ENCODE data around the gene STEAP3.

The STEAP3 gene, protein sequence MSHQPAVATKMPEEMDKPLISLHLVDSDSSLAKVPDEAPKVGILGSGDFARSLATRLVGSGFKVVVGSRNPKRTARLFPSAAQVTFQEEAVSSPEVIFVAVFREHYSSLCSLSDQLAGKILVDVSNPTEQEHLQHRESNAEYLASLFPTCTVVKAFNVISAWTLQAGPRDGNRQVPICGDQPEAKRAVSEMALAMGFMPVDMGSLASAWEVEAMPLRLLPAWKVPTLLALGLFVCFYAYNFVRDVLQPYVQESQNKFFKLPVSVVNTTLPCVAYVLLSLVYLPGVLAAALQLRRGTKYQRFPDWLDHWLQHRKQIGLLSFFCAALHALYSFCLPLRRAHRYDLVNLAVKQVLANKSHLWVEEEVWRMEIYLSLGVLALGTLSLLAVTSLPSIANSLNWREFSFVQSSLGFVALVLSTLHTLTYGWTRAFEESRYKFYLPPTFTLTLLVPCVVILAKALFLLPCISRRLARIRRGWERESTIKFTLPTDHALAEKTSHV

DNA sequence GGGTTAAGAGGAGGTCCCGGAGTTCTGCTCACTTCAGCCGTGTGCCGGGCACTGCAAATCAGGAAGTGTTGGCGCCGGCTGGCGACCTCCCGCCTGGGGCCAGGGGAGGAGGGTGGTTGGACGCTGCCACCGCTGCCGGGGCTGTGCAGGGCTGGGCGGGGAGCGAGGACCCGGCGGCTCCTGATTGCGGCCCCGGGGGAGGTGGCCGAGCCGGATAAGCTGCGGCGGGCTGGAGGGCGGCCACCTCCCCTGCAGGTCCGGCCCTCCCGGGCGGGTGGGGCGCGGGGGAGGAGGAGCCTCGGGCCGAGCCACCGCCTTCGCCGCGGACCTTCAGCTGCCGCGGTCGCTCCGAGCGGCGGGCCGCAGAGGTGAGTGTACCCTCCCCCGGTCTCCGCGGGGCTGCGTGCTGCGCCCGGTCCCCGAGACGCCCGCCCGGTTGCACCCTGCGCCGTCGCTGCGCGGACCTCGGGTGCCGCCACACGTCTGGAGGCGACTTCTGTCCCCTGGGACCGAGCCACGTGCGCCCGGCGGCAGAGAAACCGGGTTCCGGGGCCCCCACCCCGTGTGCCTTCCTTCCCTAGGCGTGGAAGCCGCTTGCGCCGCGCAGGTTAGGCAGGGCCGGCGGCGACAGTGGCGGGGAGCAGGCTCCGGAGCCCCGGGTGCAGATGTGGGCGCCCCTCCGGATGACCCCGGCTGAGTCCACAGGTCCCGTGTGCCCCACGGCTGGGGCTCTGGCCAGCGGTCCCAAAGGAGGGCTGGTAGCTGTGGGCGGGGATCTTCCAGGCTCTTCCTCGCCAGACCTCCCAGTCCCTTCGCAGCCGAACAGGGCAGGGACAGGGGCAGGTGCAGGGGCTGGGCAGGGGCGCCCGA, at the start of gene STEAP3:
Gene STEAP3 (plus strand): TSS at position 314 of the 870 bp plus-strand sequence. CDS start 7,179 bp downstream, outside the sequence.
- DNase-seq: peak; percentile 93

DNA sequence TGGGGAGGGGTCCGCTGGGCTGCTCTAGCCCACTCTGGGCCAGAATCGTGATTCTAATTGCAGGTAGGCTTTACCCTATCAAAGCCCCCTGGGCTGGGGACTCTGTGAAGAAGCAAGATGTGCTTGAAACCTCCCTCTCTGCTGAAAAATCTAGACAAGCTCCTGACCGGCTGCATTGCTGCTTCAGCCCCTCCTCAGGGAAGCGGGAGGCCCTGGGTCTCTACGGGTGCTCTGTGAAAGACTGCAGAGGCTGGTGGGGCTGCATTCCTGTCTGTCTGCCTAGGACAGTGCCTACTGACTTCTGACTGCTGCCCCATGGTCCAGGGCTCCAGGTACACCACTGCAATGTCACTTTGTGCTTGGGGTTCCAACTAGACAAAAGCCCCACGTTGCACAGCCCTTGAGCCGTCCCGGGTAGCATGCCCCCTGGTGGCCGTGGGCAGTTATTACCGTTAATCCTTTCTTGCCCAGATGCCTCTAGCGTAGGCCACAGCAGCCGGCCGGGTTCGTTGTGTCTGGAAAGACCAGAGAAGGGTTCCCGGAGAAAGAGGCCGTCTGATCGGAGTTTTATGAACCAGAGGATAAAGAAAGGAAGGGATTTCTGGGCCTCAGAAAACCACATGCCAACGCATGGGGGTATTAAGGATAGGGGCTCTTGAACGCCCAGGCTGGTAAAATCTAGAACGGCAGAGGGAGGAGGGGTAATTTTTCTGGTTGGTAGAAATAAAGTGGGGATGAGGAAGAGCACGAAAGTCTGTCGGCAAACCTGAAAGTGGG, 49.2 kb upstream of the STEAP3 start:
- peak; percentile 62 for DNase-seq

DNA sequence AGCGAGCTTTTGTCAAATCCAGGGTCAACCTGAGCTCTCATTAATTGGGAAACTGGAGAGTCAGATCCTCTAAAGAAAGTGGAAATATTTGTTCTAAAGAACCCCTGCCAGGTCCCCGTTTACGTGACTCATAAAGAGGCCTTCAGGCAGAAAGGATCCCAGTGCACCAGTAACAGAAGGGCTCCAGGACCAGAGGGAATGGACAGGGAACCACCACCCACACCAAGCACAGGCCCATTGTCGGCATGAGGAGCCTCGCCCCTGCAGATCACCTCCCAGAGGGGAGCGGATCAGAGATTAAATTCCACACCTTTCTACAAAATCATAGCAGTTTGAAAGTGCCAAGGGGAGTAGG, 48.7 kb upstream of the STEAP3 start:
- no peak for DNase-seq

DNA sequence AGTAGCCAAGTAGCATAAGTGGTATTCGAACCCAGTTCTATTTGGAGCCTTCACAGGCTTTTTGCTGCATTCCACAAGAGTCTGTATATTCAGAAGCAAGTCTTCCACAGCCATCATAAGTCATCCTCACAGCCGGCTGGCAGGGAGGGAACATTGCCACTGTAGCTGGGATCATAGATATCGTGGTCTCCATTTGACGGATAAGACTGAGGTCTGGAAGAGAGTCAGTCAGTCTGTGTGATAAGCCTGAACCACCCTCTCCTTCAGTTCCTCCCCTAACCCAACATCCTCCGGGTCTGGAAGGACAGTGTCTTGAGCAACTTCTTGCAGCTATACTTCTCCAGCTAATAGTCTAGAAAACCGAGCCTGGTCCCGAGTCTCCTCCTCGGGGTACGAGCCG, 48.1 kb upstream of the STEAP3 start:
- peak; percentile 83 for DNase-seq

DNA sequence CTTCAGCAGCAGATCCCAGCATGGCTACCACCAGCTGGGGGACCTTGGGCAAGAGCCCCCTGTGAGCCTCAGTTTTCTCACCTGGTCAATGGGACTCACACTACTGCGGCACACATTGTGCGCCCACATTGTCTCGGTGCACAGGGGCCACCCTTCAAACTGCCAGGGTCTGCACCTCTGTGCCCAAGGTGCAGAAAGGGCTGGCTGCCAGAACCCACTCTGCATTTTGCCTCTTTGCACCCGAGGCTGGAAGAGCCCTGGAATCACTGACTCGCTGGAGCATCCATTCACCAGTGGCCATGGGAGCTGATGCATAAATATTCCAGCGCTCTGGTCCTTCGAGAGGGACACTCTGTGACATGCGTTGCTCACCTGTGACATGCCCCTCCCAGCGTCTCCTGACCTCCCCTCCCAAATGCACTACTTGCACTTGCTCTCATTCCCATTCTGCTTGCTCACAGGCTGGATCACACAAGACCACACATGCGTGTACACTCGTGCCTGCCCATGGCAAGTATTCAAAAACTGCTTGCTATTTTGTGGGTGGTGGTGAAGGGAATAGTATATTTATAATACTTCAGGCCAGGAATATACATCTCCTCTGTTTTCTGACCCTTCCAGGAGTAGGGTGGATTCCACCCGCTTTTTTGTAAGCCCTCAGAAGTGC, 46.3 kb upstream of the STEAP3 start:
- DNase-seq: no peak

DNA sequence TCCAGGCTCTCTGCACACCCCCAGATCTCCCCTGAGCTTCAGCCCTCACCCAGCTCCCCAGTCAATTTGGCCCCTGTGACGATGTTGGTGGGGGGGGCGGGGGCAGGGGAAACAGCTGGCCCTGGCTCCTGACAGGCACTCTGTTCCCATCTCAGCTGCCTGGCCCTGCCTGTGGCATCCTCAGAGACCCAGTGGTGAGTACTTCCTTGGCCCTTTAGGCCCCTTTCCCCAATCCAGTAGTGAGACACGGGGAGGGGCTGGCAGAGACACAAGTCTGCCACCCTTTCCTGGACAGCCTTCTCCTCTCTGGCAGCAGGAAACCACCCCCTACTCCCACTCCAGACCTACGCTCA, 45.8 kb upstream of the STEAP3 start:
- DNase-seq: no peak

DNA sequence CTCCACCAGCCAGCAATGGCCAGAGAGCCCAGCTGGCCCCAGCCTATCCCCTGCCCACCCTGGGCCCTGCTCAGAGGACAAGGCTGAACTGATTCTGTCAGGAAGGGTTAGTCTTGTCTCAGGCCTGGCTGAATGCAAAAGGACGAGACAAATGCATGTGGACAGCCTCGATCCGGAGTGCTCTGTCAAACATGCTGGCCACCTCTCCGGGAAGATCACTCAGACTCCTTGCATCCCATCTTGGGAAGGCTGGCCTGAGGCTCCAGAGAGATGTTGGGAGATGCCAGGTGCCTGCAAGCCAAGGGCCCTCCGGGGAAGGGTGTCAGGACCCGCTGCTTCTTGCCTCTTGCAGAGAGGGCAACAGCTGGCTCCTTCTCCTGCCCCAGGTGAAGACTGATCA, 44.9 kb upstream of the STEAP3 start:
- no peak for DNase-seq

DNA sequence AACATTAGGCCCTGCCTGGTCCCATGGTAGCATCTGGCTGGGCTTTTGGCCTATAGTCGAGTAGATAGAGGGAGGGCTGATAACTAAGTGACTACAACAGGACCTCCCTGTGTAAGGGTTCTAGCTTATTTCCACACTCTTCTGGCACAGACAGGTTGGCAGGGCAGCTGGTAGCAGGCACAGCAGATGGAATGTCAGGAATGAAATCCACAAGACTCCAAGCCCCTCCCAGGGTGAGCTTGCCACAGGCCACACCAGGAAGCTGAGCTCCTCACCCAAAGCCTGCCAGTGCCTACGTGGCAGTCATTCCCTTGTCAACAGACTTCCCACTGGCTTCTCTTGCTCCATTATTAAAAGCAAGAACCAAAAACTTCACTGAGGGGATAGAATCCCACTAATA, 44.4 kb upstream of the STEAP3 start:
- no peak for DNase-seq

DNA sequence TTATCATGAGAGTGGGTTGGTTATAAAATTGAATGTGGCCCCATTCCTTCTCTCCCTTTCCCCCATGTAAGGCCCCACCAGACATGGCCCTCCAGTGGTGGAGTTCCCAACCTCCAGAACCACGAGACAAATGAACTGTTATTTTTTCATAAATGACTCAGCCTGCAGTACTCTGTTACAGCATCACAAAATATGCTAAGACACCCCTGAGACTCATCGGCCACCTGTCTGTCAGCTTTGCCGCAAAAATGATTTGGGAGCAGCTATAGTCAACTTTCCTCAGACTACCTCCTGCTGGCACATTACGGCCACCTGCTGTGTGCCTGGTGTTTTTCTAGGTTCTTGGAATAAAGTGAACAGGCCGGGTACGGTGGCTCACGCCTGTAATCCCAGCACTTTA, 43.6 kb upstream of the STEAP3 start:
- DNase-seq: no peak

DNA sequence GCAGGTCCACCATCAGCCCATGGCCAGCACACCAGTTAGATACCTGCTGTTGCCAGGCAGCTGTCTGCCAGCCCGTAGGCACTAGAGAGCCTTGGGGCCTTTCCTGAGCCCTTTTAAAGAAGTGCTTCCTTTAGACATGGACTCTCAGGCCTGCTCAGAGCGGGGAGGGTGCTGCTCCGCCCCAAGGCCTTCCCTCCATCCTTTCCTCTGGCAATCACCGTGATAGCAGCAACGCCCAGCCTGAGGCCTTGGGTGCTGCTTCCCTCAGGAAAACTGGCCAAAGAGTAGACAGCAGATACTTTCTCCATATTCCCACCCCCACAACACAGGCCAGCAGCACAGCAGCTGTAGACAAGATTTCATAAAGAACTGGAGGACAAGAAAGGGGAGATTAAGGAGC, 42.7 kb upstream of the STEAP3 start:
- DNase-seq: no peak

DNA sequence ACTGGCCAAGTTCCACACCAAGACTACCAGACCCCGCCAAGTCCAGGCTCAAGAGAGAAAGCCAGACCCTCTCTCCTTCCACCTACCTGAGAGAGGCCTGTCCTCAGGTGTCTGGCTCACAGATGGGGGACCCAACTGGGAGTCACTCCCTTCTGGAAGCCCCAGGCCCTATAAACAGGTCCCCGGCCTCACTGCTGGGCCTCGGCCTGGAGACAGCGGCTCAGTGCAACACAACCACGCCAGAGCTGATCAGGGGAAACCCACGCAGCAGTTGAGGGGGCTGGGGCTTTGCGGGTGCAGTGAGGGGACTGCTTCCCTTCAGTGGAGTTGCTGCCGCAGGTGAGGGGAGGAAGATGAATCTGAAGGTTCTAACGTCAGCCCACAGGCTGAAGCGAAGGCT, 42.2 kb upstream of the STEAP3 start:
- DNase-seq: no peak

DNA sequence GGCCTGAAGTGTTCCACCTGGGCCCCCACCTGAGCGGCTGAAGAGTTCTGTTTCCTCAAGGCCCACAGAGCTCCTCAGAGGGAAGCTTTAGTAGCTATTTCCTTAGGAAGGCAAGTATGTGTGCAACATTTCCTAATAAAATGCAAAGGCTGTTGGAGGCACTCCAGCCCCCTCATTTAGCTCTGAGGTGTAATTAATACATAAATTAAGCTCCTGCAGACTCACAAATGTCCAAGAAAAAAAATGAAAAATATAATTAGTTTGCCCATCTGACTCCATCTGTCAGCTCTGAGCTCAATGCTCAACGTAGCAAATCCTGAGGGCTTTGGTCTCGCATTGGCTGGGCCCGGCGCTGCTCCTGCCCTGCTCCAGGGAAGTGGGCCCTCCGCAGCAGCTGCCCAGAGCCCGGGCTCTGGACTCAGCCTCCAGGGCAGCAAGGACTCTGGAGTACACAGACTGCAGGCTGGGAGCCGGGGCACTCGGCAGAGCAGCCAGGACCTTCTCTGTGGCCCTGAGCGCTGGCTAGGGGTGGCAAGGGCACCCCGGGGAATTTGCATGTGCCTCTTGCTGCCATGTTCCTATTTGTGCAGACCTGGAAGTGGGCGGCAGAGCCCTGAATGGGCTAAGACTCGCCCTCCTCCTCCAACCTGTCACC, 41.7 kb upstream of the STEAP3 start:
- DNase-seq: no peak

DNA sequence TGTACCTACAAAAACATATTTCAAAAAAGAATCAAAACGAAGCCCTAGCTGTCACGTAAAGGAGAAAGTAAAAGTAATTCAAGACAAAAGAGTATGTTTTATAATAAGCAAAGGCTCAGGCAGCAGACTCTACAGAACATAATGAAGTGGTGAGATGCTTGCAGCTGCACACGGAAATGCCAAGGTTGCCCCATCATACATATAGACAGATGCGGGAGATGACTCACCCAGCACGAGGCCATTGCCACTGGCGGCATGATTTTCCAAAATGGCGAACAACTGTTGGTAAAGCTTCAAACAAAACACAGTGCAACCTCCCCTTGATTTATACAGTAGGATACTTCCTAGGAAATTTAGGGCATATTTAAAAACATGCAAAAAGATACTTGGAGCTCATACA, 39.1 kb upstream of the STEAP3 start:
- DNase-seq: no peak

DNA sequence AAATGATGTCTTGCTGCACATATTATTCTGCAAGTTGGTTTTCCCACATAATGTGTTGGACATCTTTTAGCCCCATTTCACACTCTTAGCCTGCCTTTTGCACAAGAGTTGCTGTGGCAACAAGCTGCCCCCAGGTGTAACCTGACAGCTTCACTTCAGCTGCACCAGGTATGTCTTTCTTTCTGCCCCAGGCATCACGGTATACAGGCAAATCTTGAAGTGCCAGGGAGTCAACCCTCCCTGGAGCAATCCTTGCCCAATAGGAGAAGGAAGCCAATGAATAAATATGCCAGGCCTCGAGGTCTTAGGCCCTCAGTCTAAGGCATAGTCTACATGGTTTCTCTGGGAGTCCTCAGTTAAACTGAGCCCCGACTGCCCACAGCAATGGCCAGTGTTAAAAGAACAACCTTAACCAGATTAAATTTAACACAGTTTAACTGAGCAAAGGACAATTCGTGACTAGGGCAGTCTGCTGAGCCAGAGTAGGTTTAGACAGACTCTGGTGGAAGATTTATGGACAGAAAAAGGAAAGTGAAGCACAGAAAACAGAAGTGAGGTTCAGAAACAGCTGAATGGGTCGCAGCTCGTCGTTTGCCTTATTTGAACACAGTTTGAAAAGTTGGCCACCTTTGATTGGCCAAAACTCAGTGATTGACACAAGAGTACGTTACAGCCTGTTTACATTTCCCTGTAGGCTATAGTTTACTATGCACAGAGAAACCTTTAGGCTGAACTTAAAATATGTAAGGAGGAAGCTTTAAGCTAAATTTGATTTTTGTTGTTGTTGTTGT, 33.1 kb upstream of the STEAP3 start:
- no peak for DNase-seq

DNA sequence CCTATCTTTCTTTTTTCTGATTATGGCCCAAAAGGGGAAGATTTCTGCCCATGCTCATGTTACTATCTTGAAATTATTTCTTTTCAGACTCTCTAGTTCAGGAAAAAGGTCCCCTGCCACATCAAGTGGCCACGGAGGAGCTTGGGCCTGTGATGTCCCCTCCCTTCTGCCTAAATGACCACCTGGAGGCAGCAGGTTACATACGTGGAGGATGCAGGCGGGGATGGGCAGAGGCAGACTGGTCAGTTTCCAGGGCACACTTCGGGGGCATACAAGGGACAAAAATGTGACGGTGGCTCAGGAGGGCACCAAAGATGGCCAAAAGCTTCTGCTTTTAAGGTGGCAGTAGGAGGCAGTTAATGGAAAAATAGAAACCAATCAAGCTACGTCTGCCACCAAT, 30.7 kb upstream of the STEAP3 start:
- DNase-seq: no peak

DNA sequence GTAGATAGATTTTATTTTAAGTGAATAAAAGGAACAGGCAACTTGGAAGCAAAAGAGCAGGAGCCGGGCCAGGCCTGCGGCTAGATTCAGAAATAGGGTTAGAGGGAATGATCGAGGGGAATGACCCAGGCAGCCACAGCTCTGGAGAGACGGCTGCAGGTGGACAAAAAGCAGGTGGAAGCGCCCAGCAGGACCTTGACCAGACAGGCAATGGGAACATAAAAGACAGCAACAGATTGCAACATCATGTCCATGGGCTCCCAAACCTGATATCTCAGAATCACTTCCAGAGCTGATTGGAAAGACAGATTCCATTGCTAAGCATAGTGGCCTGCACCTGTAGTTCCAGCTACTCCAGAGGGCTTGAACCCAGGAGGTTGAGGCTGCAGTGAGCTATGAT, 28.6 kb upstream of the STEAP3 start:
- DNase-seq: no peak

DNA sequence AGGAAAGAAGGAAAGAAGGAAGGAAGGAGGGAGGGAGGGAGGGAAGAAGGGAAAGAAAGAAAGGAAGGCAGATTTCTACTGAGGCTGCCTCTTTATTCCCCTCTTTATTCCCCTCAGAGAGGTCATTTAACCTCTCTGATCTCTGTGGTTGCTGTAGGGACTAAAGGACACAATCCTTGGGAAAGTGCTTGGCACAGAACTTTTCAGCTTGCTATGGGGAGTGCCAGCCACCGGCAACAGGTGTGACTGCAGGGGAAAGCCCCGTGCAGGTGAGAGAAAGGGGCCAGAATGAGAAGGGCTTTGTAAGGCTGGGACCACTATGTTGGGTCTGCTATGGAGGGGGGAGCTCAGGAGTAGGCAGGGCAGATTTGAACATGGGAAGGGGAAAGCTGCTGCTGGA, 27.7 kb upstream of the STEAP3 start:
- no peak for DNase-seq

DNA sequence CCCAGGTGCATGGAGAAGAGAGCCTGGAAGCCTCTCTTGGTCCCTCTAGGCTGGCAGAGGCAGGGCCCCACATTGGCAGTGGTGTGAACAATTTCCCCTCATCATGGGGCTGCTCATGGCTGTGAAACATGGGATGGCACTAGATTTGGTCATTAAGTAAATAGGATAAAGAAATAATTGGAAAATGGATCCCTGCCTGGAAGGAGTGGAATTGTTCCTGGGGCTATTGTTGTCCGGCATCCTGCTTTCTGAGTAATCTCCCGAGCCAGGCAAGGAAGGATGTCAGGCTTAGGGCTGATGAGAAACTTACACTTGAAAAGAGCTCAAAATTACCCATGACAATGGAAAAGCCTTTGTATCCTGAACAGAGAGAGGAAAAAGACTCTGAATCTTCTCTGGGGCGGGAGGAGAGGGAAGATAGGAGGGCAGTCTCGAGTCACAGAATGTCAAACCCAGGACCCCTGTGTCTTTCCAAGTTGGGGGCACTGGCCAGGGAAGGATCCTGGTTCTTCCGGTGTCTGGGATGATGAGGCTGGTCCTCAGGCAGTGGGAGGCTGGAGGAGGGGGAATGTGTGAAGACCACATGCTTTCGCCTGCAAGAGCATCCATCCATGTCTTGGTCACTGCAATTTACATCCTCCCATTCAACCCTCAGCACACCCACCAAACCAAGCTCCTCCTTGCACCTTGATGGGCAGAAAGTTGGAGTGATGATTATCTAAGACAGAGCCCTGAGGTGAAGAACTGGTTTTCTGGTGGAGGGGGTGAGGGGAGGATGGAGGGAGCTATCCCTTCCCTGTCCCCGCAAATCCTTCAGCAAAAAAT, 27.1 kb upstream of the STEAP3 start:
- no peak for DNase-seq

DNA sequence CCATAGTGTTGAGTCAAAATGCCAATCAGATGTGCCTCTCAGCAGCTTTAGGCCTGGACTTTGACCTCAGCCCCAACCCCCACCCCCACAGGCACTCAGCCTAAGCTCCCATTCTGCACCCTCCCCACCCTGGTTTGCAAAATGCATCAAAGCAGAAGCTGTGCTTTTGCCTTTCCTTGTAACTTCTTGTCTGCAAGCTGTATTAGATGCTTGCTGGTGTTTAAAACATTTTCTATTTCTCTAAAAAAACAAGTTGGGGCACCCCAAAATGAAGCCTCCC, 26.6 kb upstream of the STEAP3 start:
- DNase-seq: no peak

DNA sequence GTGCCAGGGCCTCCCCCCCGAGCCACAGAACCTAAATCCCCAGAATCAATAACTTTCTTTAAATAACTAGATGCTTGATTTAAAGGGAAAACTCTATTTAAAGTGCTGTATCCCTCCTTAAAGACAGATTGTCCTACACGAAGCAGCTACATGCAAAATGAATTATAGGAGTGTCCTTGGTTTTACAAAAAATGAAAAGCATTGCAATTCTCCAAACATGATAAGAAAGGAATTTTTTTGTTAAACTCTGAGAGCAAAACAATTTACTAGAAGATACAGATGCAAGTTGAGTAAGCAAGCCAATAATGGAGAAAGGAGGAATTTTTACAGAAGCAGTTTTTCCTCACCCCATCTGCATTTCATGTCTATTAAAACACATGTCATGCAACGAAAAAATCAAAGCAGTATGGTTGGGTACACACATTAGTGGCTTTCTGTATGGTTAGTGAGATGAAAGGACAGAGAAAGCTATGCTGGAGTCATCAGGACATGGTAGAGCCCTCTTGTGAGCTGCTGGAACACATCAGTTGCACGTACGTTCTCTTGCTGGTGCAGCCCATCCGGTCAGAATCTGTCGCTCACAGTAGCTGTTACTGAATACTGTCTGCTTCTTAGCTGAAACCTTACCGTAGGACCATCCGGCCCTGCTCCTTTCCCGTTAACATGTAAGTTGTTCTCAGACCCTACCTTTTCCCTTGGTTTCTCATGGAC, 25.9 kb upstream of the STEAP3 start:
- no peak for DNase-seq
